GM04503 (cell line): Measurements from ENCODE around the gene ACTL8.

ENCODE experiments used
- DNase-seq: peaks from one replicate; pipeline ENCODE4 v3.0.0-alpha.2; 2012; ENCODE audit warnings: low read depth

ACTL8 gene, protein sequence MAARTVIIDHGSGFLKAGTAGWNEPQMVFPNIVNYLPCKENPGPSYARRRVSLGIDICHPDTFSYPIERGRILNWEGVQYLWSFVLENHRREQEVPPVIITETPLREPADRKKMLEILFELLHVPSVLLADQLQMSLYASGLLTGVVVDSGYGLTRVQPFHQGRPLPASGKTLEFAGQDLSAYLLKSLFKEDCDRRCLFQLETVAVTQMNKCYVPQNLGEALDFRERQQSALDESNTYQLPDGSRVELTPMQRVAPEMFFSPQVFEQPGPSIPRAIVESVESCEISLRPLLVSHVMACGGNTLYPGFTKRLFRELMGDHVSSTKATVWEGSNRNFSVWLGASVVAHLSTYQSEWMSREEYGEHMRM

DNA sequence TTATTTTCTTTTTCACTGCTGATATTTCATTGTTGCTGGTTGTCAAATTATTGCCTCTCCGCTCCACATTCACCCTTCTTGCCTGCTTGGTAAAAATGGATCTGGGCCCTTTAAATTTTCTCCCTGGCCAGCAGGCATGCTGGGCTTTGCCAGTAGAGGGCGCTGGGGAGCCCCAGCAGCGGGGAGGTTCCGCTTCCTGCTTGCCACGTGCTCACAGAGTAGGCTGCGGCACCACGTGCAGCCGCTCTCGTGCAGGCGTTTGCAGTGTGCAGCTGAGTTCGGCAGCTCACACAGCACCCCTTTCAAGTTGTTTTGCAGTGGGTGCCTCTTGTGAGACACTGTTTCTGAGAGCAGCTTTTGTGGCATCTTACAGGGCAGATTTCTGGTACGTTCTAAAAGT is at the start of gene ACTL8:
Gene ACTL8 (plus strand): TSS at position 214 of the 400 bp plus-strand sequence. CDS start 67,676 bp downstream, outside the sequence.
- DNase-seq = no peak

DNA sequence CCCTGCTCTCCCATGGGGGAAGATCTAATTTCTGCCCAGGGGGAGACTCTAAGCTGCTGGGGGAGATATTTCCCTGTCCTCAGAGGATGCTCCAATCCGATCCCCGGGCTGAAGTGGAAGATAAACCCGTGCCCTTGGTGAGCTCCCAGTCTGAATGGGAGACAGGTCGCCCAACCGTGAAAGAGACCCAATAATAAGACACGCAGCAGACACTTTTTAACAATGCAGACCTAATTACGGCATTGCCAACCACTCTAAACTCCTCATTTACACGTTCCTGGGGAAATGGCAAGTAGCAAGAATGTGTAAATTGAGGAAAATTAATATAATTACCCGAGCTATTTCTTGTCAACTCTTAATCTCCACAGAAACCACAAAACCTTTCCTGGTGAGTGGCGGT is 48.7 kb upstream of the ACTL8 start:
- DNase-seq = no peak

DNA sequence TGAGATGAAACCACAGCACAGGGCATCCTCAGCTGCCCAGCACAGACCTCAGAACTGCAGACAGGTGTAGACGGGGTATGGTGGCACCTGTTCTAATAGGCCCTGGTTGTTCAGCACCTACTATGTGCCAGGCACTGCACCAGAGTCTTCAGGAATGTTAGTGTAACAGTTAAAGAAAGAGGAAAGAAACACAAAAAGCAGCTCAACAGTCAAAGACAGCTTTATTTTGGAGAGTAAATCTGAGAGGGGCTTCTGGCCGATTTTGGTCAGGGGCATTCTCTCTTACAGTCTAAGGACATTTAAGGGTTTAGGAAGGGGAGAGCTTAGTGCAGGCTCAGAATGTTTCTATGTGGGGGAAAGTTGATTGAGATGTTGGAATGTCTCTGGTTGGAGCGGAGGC is 45.2 kb upstream of the ACTL8 start:
- no peak for DNase-seq

DNA sequence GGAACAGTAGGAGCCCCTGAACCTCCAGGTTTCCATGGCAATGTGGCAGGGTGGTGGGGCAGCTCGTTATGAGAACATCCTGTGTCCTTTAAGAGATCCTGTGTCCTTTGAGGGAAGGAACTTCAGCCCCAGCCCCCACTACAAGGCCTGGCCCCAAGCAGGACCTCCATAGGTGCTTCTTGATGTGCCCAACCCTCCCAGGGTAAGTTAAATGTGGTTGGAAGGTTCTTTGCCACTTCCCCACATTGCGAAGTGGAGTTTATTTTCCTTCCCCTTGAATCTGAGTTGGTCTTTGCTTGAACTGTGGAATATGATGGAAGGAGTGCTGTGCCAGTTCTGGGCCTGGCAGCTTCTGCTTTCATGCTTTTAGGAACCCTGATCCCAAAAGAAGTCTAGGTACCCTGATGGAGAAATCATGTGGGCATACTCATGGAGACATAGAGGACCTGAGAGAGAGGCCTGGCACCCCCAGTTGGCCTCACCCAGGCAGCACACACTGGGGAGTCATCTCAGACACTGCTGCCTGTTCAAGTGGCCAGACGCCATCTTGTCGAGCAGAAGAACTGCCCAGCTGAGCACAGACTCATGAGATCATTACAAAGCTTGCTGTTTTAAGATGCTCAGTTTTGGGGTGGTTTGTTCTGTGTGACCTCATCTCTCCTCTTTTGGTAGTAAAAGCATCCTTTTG is 44.1 kb upstream of the ACTL8 start:
- DNase-seq = no peak

DNA sequence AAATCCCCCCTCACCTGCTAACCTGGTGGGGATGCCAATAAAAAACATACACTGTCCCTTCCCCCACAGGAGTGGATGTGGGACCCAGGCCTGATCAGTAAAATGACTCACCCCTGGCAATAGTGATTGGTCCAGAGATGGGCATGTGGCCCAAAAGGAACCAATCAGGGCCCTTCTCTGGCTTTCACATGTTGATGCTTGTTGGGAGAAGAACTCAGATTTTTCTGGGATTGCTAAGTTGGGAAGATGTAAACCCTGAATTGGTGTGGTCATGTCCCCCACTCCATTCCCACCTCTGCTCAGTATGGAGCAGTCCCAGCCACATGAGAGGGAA is 43.6 kb upstream of the ACTL8 start:
- DNase-seq = no peak

DNA sequence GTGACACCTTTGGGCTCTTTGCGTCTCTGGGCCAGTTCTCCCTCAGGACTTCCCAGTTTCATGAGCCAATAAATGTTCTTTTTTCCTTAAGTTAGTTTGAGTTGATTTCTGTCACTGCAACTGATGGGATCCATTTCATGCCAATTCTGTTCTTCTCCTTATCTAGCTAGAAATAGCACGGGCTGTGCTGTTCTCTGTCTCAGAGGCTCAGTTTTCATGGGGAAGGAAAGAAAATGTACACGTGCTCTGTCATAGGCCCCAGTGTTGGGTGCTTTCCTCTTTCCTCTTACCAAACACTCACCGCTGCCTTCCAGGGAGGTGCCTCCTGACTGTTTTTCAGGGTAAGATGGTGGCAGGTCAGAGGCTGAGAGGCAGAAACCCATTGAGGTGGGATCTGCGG is 43.2 kb upstream of the ACTL8 start:
- DNase-seq = no peak

DNA sequence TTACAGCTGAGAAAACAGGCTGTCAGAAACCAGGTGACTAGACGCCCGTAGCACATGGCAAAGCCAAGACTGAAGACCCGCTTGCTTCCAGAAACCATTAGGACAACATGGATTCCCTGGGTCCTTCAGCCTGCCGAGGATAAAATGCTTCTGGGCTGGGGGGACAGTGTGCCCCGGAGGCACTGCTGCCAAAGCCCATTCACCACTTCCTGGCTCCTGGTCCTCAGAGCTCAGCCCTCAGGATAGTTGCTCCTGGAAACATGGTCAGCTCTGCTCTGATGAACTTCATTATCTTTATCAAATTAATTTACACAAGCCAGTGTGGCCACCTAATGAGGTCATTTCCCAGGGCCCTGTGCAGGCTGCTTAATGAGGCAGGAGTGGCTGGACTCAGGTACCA is 41.1 kb upstream of the ACTL8 start:
- no peak for DNase-seq

DNA sequence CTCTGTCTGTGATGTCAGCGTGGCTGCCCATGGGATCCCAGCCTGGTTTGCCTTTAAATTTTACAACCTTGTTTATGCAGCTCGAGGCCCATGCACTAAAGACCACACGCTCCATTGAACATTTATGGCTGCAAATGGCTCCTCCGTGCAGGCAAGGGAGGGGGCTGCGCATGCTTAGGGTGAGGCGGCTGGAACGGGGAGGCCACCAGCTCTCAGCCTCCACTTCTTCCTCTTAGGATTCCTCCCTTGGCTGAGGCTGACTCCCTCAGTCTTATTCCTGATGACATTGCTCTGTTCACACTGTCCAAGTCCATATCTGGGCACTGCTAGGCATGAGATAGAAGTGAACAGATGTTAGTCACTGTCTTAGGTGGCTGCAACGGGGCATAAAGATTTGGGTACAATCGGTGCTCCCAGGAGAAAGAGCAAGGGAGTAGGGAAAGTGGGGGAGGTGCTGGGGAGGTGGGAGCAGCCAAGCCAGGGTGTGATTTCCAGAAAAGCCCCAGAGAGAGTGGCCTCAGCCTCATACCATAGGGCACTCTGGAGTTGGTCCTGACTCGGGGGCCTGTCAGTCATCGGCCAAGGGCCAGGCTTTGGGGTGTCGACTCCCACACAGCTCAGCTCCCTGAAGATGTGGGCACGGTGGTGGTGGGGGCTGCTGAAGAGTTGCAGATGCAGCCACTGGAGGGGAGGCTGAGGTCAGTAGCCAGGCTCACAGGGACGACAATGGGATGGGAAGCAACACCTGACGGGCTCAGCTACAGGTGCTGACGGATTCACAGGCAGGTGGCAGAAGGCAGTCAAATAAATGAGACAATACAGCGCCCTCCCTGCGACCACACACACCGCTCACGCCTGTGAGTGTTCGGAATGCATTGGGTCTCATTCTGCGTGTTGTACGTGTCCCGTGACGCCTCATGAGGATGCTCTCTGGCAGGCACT is 37.3 kb upstream of the ACTL8 start:
- no peak for DNase-seq

DNA sequence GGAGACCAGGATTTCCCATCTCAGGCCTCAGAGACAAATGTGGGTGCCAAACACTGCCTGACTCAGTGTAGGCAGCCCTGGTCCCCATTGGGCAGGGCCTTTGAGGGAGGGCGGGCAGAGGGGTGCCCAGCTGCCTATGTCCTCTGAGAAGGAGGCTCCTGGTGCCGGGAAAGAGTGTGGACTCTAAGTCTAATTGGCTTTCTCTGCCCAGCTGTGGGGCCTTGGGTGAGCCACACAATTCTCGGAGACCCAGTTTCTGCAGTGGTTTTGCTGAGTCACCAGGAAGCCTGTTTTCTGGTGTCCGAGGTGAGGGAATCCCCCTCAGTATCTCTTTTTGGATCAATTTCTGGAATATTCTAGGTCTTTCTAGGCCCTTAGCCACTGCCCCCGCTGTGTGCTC is 35.3 kb upstream of the ACTL8 start:
- DNase-seq = no peak

DNA sequence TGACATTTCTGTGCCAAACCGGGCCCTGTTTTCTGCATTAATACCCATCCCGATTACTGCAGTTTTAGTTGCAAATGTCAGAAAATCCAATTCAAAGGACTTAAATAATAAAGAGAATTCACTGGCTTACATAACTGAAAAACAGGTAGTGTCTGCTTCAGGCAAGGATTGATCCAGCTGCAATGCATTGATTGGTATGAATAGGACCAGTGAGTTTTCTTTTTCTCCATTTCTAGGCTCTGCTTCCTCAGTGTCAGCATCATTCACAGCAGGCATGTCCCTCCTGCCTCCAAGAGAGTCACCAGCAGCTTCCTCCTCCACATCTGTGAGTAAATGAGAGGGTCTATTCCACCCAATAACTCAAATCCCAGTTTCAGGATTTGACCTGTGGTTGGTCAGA is 33.7 kb upstream of the ACTL8 start:
- DNase-seq = no peak

DNA sequence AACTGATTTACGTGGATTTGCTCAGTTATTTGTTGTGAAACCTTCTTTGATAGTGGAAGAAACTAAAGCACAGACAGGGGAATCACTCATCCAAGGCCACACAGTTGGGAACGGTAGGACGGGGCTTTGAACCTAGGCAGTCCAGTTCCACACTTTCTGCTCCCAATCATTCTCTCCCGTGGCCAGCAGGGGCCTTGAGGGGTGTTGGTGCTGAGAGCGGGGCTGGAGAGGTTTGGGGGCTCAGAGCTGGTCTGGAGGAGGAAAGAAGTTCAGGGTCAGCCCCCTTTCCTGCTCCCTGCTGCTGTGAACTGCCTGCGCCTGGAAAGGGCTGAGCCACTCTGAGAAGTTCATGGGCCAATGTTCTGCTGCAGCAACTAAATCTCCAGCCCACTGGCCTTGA is 31.4 kb upstream of the ACTL8 start:
- no peak for DNase-seq

DNA sequence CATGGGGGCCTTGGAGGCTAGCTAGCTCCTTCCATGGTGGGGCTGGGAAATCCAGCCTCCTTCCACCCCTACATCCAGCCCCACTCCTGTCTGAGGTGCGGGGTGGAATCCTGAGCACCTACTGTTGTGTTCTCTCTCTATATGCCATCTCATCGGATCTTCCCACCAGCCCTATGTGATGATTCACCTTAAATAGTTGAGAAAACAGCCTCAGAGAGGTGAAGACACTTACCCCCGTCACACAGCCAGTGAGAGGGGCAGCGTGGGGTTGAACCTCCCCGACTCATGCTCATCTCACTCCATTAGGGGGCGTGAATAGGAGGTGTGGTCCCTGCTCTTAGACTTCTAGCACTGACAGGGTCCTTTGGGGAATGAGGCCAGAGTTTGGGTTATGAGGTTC is 31.0 kb upstream of the ACTL8 start:
- DNase-seq = no peak

DNA sequence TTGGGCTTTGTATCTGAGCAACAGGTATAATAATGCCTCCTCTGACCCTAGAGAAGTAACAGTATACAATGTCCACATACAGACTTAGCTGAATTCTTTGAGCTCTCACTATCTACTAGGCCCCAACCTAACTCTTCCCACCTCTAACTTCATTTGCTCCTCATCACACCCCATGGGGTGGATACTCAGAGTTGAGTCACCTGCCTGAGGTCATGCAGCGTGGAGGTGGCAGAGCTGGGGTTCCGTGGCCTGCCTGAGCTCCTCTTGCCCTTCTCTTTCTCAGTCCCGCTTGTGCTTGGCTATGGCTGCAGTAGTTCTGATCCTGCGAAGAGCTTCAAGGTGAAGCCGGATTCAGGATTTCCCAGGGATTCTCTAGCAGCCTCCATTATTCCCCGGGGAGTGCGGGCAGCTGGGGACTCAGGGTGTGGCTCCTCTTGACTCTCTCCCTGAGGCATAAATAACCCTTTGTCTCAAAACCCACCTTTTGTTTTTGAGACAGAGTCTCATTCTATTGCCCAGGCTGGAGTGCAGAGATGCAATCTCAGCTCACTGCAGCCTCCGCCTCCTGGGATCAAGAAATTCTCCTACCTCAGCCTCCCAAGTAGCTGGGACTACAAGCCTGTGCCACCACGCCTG is 29.9 kb upstream of the ACTL8 start:
- no peak for DNase-seq

DNA sequence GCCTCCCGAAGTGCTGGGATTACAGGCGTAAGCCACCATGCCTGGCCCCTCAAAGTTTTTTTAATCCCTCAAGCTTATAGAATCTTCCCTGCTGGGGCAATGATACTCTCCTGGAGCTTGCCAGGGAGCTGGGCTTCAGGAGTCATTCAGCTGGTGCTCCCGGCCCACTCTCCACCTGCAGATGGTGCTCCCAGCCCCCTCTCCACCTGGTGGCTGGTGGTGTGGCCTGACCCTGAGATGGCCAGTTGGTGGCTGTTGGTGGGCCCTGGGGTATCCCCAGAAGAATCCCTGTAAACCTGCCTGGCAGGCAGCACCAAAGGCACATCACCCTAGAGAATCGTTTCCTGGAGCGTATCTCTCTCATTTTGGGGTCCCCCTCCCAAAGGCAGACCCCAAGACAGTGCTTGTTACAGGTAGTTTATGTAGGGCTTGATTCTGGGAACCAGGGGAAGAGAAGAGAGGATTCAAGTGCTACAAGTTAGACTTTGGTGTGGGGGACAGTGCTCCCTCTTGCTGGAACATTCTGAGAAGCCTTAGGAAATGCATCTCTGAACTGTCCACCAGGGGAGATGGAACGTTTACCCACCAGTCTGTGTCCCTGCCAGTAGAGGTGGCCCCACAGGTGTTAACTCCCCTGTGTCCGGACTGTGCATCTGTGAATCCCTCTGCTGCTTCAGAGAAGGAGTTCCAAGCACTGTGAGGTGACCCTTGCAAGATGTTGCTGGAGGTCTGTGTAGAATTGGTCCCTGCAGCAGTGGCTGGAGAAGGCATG is 29.1 kb upstream of the ACTL8 start:
- DNase-seq = no peak

DNA sequence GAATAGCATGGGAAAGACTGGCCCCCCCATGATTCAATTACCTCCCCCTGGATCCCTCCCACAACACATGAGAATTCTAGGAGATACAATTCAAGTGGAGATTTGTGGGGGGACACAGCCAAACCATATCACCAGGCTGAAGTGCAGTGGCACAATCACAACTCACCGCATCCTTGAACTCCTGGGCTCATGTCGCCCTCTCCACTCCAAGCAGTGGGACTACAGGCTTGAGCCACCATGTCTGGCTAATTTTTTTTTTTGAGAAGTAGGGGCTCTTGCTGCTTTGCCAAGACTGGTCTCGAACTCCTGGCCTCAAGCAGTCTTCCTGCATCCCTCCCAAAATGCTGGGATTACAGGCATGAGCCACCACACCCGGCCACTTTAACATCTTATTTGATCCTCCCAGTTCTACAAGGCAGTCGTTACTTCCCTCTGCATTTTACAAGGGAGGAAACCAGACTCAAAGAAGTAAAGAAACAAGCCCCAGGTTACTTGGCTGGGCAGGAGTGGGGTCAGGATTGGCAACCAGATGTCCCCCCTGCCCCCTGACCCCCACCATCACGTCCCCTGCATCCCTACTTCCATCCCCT is 26.9 kb upstream of the ACTL8 start:
- no peak for DNase-seq

DNA sequence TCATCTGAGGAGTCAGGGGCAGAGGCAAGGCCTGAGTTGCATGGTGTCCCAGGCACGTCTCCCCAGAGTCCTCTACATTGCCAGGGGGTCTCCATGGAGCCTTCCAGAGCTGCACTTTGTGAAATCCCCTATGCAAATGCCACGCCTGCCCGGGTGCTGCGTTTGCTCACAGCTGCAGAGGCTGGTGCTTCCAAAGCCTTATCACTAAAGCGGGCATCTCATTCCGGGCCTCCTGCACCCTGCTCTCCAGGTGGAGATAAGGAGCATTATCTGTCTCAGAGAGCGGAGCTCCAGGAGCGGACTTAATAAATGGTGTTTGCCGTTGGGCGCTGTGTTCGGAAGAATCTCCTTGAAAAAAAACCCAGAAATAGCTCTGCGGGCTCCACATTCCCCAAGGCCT is 25.9 kb upstream of the ACTL8 start:
- DNase-seq = no peak

DNA sequence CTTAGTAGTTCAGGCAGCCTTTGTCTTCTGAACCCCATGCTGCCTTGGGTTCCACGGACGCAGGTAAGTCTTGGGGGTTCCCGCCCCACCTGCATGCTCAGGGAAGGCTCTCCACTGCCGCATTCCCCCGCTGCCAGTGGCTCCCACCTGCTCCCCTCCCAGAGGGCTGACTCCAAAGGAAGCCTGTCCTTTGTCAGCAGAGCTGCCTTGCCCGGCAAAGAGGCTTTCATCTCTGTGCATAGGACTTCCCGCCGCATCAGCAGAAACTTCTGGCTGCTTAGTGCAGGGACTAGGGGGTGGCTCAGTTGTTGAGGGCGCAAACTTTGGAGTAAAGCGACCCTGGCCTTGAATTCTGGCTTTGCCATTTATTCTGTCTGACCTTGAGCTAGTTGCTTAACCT is 25.2 kb upstream of the ACTL8 start:
- DNase-seq = no peak

DNA sequence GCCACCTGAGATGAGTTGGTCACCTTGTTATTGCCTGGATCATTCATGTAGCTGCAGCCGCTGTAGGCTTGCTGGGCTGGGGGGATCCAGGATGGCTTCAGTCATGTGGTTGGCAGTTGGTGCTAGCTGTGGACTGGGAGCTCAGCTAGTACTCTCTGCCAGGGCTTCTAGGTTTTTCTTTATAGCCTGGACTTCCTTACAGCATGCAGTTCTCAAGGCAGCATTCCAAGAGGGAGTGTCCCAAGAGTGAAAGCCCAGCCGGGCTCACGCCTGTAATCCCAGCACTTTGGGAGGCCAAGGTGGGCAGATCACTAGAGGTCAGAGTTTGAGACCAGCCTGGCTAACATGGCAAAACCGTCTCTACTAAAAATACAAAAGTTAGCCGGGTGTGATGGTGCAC is 23.7 kb upstream of the ACTL8 start:
- no peak for DNase-seq

DNA sequence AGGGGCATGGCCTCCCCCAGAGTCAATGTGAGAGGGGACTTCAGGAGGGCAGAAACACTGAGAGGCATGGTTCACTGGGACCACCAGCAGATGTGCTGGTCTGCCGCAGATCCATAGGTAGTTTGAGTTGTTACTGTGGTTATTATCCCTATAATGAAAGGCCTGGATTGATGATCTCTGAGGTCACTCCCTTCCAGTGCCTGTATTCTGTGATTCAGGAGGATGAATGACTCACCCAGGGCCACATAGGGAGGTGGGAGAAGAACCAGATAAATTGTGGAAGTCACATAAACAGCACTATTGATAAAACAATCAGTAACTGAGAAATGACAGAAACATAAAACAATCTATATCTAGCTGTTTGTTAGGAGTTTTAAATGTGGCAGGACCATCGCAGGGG is 22.7 kb upstream of the ACTL8 start:
- peak; percentile 21 for DNase-seq

DNA sequence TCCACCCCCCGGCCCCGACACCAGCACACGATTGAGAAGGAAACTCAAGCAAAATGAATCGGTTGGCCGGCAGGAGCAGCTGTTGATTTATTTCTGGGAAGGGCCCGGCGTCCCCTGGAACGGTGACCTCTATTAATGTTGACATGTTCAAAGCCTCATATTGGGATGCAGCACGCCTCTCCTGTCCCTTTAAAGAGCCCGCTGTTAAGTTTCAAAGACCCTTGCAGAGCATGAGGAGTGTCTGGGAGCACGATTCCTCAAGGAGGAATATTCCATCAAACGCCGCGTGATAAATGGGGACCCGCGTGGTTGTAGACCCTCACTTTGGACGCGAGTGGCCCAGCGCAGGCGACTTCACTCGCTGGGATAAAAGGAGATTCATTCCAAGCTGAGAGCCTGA is 21.5 kb upstream of the ACTL8 start:
- no peak for DNase-seq

DNA sequence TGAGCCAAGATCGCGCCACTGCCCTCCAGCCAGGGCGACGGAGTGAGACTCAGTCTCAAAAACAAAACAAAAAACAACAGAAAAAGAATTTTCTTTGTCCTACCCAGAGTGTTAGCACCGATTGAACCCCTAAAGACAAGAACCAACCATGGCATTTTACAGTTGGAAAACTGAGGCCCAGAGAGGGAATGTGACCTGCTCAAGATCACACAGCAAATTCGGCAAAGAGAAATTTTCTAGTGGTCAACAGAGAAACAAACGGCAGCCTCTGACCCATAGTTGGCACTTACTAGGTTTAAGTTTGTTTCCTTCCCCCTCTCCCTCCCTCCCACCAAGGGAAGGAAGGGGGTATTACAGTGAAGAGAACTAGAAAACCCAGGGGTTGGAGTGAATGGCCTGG is 20.5 kb upstream of the ACTL8 start:
- no peak for DNase-seq
